ENCODE measurements around the gene TSHZ1.
"Not testable (repeated sequence)": the region's sequence is repeated elsewhere in the genome, so short reads cannot be mapped to it uniquely, and the experiment has no call there.

The TSHZ1 gene

GRCh38 chr18:75183973-75184493 is 26.6 kb upstream of the TSHZ1 start:
- no peak for DNase-seq (ENCODE audit: low spot score)

DNA sequence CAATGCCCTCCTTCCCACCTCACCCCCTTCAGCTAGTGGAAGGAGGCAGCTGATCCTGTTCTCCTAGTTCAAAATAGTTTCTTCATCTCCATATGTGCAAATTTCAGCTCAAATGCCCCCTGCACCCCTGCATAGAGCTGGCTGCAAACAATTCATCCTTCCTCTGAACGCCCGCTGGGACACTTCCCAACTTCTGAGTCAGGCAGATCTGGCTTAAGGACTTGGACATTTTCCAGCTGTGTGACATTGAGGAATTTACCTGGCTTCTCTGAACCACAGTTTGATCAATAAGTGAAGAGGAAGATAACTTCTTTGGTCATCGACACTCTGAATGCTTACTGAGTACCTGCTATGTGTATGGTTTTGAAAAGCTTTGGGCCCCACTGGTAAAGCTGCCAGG is 25.1 kb upstream of the TSHZ1 start:
- no peak for DNase-seq (ENCODE audit: low spot score)

DNA sequence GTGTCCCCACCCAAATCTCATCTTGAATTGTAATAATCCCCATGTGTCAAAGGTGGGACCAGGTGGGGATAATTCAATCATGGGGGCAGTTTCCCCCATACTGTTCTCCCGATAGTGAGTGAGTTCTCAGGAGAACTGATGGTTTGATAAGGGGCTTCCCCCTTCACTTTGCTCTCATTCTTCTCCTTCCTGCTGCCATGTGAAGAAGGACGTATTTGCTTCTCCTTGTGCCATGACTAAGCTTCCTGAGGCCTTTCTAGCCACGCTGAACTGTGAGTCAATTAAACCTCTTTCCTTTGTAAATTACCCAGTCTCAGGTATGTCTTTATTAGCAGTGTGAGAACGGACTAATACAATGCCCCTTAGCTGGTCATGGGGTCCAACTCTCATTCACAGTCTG is 22.9 kb upstream of the TSHZ1 start:
- not testable (repeated sequence) for DNase-seq (ENCODE audit: low spot score)

DNA sequence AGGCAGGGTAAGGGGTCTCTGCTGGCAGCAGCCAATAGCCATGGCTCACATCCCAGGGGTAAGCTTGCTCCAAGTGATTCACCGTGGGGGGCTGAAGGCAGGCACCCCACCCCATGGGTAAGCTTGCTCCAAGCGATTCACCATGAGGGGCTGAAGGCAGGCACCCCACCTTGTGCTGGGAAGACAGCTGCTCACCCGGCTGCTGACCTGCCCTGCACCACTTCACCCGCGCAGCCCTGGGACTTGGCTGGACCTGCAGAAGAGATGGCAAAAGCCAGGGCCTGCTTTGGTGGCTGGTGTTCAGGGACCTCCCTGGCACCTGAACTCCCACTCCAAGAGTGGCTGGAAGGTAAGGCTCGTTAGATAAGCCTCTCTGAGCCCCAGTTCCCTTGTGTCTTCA is 20.9 kb upstream of the TSHZ1 start:
- no peak for DNase-seq (ENCODE audit: low spot score)

DNA sequence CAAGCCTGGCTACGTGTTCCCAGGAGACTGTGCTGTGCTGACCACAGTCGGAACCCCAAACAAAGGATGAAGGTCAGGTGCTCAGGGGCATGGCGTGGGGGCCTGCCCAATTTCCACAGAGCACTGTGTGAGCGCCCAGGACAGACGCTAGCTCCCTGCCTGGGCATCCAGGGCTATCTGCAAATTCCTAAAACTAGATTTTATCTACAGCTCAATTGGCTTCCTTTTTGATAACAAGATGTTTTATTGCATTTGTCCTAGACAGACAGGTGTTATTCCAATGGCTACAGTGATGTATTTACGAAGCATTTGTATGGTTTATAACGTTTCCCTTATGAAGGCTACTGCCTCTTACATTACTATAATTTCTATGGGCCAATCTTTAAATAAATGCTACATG is 17.7 kb upstream of the TSHZ1 start:
- DNase-seq (ENCODE audit: low spot score) = no peak

DNA sequence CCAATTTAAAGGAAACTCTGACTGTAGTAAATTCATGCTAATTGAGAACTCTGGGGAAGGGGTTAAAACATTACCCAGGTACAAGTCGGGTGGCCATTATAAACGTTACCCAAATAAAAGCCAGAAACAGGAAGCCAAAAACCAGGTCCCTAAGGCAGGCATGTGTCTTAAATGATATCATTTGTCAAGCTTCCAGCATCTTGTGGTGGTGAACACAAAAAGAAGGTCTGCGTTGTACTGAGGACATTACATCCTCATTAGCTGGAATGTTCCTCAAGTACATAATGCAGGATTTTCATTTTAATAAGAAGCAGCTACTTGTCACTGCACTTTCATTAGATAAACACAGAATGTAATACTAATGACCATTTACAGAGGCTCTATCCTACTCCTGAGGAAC is 12.6 kb upstream of the TSHZ1 start:
- DNase-seq (ENCODE audit: low spot score) = no peak

- no peak for DNase-seq (ENCODE audit: low spot score)
These were observed 11.3 kb upstream of the TSHZ1 start for GRCh38 chr18:75199327-75199726.

DNA sequence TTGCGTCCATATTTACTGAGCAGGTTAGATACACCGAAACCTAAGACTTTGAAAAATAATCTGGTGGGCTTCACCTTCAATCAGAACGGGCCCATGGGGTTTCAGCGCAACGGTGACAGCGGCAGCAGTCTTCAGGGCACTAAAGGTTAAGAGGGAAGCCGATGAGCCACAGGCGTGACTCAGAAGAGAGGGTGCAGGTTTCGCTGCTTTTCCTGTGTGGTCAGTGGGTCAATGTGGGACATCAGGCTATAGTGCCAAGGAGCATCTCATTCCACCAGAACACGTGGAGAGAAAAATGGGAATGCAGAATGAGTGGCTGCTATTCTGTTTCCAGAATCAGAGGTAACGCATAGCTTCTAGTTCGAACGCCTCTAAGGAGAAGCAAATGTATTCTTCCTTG is 10.5 kb upstream of the TSHZ1 start:
- DNase-seq (ENCODE audit: low spot score) = no peak

GRCh38 chr18:75200605-75201280 is 9.9 kb upstream of the TSHZ1 start:
- no peak for DNase-seq (ENCODE audit: low spot score)

GRCh38 chr18:75201282-75202270 is 9.0 kb upstream of the TSHZ1 start:
- DNase-seq (ENCODE audit: low spot score) = no peak

DNA sequence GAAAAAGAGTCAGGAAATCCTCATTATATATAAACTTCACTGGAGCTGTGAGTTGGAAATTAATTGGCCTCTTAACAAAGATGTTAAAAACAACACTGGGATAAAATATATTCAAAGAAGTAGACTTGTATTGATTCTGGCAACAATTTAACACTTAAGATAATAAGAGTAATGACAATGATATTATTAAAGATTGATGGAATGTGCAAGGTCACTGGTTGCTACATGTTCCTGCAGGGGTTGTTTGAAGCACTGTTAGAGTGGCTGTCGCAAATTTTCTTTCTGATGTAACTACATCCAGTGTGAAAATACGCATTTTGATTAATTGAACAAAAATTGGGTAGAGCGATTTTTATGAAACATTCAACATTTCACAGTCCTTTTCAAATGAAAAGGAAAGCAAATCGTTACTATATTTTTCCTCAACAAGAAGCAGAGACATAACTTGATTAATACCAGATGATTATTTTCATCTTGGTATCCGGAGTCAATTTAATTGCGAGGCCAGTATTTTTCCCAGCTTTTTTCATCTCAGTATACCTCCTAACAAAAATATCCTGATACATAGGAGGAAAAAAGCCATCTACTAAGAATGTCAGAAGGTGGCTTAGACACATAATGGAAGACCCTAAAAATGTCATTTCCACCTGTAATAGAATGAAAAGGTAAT is 7.8 kb upstream of the TSHZ1 start:
- no peak for DNase-seq (ENCODE audit: low spot score)

- no peak for DNase-seq (ENCODE audit: low spot score)
These were observed 7.0 kb upstream of the TSHZ1 start for GRCh38 chr18:75203416-75204268.

GRCh38 chr18:75204269-75204731 is 6.3 kb upstream of the TSHZ1 start:
- DNase-seq (ENCODE audit: low spot score) = no peak

DNA sequence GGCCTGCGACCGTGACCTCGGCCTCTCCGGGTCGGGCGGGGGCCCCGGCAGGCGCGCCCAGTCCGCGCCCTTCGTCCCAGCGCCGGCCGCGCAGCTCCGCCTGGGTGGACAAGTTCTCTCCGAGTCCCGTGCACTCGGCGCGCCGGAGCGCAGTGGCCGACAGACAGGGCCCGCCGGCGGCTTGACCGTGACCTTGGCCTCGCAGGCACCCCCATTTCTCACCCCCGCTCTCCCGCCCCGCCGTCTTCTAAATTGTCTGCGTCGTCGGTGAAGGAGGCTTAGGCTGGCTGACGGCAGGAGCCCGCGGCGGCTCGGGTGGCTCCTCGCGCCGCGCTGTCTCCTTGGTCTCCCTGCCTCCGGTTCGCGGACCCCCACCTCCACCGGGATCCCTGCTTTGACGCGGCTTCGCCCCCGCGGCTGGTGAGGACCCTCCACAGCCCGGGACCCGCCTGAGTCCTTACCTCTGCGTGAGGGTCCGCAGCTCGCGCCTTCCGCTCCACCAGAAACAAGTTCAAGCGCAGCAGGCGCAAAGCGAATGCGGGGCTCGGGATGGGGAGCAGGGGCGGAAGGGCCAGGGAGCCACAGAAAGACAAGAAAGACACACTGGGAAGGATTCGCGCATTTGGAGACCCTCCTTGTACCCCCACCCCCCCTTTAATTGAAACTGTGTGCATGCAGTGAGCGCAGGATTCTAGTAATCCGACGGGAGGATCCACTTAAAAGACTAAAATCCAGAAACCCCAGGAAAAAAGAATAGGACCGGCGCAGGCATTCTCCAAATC is 5.7 kb upstream of the TSHZ1 start:
- DNase-seq (ENCODE audit: low spot score) = no peak

DNA sequence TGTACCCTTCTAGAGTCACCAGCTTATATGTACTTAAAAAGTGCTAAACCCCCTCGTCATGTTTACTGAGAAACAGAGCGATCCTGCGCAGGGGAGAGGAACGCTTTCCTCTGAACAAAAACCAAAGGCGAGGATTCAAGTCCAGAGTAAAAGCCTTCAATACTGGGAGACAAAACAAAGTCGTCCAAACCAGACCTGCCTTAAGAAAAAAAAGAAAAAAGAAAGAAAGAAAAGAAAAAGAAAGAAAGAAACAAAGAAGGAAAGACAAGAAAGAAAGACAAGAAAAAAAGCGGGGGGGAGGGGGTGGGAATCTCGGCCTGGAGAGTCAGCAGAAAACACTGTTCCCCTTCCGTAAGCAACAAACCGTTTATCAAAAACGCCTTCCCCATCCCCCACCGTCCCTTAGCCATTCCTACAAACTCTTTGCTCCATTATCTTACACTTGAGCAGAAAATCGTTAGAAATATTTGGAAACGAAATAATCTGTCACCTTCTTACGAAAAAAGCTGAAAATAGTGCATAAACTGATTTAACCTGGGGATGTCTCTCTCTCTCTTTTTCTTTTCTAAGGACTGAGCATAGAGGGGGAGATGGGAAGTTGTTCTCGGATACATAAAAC is 5.0 kb upstream of the TSHZ1 start:
- no peak for DNase-seq (ENCODE audit: low spot score)

DNA sequence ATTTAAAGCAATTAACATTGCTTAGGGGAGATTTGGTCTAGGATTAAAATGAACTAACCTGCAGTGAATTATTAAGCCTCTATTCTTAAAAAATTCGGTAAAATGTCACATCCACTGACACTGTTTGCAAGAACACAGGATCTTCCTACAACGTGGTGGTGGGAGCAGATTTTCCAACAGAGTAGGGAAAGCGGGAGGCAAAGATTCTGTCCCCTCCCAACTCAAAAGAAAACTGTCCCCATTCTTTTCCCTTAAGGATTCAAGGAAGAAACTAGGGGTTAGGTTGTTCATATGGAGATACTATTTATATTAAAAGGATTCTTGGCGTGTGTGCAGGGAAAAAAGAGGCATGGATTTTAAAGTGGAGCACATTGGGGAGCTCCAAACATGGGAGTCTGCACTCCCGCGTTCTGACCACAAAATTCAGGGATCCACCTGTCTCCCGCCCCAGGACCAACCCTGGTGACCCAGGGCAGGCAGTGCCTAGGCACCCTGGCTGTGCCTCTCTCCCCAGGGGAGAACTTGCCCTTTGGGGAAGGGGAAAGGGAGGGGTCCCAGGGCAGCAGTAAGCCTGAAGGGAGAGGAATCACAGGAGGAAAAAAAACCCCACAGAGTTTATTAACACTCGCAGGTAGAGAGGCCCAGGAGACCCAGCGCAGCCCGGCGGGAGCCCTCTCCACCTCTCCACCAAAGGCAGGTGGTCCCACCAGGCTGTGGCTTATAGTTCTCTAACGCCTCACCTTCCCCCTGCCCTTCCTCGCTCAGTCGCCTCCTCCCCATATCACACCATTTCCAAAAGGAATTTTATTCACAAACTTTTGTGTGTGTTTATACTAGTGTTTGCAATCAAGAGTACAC is 3.9 kb upstream of the TSHZ1 start:
- no peak for DNase-seq (ENCODE audit: low spot score)

DNA sequence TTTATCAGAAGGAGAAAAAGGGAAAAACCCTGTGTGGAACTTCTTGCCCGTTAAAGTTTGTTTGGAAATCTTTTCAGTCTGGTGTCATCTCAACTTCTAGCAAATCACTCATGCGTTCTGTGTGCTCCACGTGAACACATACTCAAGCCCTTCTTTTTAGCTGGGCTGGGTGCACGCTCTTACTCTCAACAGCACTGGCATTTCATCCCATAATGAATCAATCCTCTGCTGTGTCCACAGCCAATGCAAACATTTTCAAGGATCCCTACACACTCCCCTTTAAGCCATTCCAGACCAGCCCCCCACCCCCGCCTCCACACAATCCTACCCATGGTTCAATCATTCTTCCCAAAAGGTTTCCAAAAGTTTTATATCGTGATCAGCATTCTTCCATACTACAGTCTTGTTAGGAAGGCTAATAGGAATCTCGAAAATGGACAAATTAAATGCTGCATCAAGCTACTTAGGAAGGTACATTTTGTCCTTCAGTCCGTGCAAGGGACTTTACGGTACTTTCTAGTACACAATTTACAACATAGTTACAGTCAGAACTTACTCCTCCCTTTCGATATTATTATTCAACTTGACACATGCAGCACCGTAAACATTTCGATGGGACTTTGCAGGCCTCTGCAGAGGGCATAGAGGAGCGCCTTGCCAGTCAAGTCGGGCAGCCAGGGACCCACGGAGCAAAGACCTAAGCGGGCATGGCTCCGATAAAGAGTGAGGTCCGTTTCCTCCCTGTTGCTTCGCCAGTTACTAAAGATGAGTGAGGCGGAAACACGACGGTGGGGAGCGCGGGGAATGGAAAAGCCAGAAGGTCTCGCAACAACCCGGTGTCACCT is 3.1 kb upstream of the TSHZ1 start:
- DNase-seq (ENCODE audit: low spot score) = no peak

DNA sequence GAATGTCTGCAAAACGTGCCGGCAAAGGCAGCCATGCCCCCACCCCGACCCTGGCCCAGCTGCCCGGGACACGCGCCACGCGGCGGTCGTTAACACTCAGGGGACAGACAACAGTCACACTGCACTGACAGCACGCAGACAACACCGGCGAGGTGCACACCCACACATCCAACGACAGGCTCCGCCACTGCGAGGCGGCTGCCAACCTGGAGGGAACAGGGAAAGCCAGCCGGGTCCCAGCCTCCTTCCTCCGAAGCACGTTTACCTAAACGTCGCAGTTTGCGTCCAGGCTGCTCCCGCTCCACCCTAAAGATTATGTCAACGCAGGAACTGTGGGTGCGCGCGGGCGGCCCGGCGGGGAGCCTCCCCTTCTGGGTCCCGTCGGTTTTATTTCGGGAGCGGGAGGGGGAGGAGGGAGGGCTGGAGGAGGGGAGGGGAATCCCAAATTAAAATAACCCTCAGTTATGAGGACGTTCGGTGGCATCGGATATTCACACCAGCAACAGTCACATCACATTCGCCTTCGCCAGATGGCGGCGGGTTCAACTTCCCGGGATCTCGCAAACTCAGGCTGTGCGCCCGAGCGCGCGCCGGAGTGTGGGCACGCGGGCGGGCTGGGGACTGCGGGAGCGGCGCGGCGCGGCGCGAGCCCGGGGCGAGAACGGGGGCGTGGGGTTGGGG is 2.3 kb upstream of the TSHZ1 start:
- peak; percentile 78 for DNase-seq (ENCODE audit: low spot score)

Measured in left forelimb (tissue), 1 donor.